HFFc6 (cell line): ENCODE measurements around the gene NTN1. TPM values are rescaled to one million over a fixed set of nuclear protein-coding genes. Genes with fewer than 3 reads are reported as not detected.
"Not testable (repeated sequence)": the region's sequence is repeated elsewhere in the genome, so short reads cannot be mapped to it uniquely, and the experiment has no call there.

ENCODE experiments used
- DNase-seq: peaks from one replicate; pipeline ENCODE4 v3.0.0-alpha.2; 2018
- H3K27ac Mint-ChIP-seq: 2 replicates; pipeline ENCODE4 v1.8.0; 2020; ENCODE audit warnings: mild to moderate bottlenecking, mixed read lengths
- H3K27me3 Mint-ChIP-seq: 2 replicates; pipeline ENCODE4 v1.8.0; 2021; ENCODE audit warnings: mild to moderate bottlenecking, moderate library complexity, mixed read lengths; ENCODE audit not compliant: insufficient read depth
- H3K36me3 Mint-ChIP-seq: 2 replicates; pipeline ENCODE4 v1.8.0; 2021; ENCODE audit warnings: low read depth, mixed read lengths
- H3K4me1 Mint-ChIP-seq: 2 replicates; pipeline ENCODE4 v1.8.0; 2020; ENCODE audit warnings: low read depth, mixed read lengths
- H3K4me3 Mint-ChIP-seq: 2 replicates; pipeline ENCODE4 v1.8.0; 2020; ENCODE audit warnings: mild to moderate bottlenecking, moderate library complexity, mixed read lengths
- H3K9me3 Mint-ChIP-seq: 2 replicates; pipeline ENCODE4 v1.8.0; 2020; ENCODE audit warnings: mild to moderate bottlenecking, mixed read lengths
- CTCF ChIP-seq: fragments of 200-600 bp; sonication (generic); IDR thresholded peaks from 2 replicates; pipeline ENCODE4 v1.5.0; 2021; ENCODE audit warnings: antibody characterized with exemption, mild to moderate bottlenecking
- total RNA-seq, 6 experiments: library from RNA; stranded (reverse); fragmentation: NEBNext Ultra II Directional; extraction: Animal tissue kit (Norgen Biotek cat#: 25700); gene quantifications; 2 replicates in 1 of 6; 3 replicates in 5 of 6; pipeline ENCODE4 v1.2.3, GENCODE V29; 2021

The NTN1 gene
- total RNA-seq, 6 experiments from 2014 or later, result not detected

- TF ChIP-seq CTCF, result no peak
- DNase-seq, result no peak
- H3K4me1 Mint-ChIP-seq, result no peaks in the 10 kb centered on the region
- H3K9me3 Mint-ChIP-seq, result peaks cover 36% of the 10 kb centered on the region
- no peak overlapping the region for H3K27ac Mint-ChIP-seq
- no peak overlapping the region for H3K4me3 Mint-ChIP-seq
- H3K27me3 Mint-ChIP-seq, result no peaks in the 10 kb centered on the region
- H3K36me3 Mint-ChIP-seq, result no peaks in the 10 kb centered on the region
Observed at GRCh38 chr17:9094193-9094592, 72.9 kb downstream of the NTN1 start.

DNA sequence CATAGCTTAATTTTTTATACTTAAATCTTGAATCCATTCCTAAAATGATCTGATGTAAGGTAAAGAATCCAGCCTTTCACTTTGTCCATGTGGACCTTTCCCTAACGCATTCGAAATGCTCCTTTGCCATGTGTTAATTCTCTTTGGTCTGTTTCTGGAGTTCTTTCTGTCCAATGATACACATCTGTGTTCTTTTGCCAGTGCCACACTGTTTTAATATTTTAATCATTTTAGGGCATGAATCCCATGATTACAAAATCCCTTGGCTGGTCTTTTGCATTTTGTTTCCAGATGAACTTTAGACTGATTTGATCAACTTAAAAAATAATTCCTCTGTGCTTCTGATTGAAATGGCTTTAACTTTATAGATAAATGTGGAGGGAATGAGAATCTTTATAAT, 74.1 kb downstream of the NTN1 start:
- Mint-ChIP-seq H3K9me3 (peaks cover 36% of the 10 kb centered on the region), H3K27ac (no peak overlapping the region), H3K4me3 (no peak overlapping the region), H3K4me1 (no peaks in the 10 kb centered on the region), H3K36me3 (no peaks in the 10 kb centered on the region), H3K27me3 (no peaks in the 10 kb centered on the region)
- no peak for DNase-seq
- TF ChIP-seq CTCF, result no peak

DNA sequence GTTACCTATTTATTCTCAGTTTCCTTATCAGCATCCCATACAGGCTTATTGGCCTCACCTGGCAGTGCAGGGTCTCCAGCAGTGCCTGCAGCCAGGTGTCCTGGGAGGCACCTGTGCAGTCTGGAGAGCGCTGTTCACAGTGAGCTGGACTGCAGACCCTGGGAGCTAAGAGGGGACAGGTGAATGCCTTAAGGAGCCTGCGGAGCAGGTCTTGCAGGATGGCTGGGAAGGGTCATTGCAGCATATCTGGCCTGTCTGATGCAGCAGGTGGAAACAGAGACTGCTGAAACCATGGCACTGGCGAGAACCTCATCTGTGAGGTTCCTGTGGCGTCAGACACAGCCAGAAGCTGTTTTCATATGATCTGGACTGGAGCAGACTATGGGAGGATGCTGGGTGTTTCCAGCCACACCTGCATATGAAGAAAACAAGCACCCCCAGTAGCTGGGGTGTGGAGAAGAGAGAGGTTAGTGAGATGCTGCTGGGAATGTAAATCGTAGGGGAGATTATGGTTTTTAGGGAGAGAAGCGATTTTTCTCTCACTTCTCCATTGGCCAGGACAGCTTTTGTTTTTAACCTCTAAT, 77.0 kb downstream of the NTN1 start:
- H3K27me3 Mint-ChIP-seq, result no peaks in the 10 kb centered on the region; the same call in 1 of the 2 replicates
- peaks cover 51% of the 10 kb centered on the region for H3K9me3 Mint-ChIP-seq
- H3K4me3 Mint-ChIP-seq, result no peak overlapping the region
- H3K36me3 Mint-ChIP-seq, result no peaks in the 10 kb centered on the region
- no peak for DNase-seq
- H3K27ac Mint-ChIP-seq, result no peak overlapping the region
- no peaks in the 10 kb centered on the region for H3K4me1 Mint-ChIP-seq
- no peak for TF ChIP-seq CTCF

DNA sequence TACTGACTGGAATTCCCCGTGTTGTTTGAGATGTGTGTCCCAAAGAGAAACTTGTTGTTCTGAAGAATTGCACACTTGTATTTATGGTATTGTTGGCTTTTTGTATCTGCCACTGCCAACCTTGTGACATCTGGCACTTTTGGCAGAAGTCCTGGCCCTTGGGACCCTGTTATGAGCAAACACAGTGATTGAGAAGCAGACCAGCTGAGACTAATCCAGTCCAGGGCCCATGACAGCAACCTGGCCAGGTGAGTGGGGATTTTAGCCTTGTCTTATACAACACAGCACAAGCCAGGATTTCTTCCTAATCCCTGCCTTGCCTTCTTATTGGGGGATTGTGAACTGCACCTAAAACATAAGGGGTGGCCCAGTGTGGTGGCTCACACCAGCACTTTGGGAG, 80.0 kb downstream of the NTN1 start:
- H3K27ac Mint-ChIP-seq, result no peak overlapping the region
- no peaks in the 10 kb centered on the region for H3K36me3 Mint-ChIP-seq
- H3K4me1 Mint-ChIP-seq, result no peaks in the 10 kb centered on the region
- DNase-seq, result no peak
- H3K27me3 Mint-ChIP-seq, result no peaks in the 10 kb centered on the region; the same call in 1 of the 2 replicates
- TF ChIP-seq CTCF, result no peak
- peaks cover 53% of the 10 kb centered on the region for H3K9me3 Mint-ChIP-seq
- H3K4me3 Mint-ChIP-seq, result no peak overlapping the region

DNA sequence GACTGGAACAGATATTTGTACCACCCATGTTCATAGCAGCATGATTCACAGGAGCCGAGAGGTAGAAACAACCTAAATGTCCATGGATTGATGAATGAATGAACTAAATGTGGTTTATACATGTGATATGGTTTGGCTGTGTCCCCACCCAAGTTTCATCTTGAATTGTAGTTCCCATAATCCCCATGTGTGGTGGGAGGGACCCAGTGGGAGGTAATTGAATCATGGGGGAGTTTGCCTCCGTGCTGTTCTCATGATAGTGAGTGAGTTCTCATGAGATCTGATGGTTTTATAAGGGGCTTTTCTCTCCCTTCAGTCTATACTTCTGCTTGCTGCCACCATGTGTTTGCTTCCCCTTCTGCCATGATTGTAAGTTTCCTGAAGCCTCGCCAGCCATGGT, 81.9 kb downstream of the NTN1 start:
- H3K27ac Mint-ChIP-seq, H3K27me3 Mint-ChIP-seq, H3K4me3 Mint-ChIP-seq, DNase-seq, H3K36me3 Mint-ChIP-seq, H3K4me1 Mint-ChIP-seq: not testable (repeated sequence)
- peaks cover 48% of the 10 kb centered on the region for H3K9me3 Mint-ChIP-seq

GRCh38 chr17:9104370-9105041, 83.2 kb downstream of the NTN1 start:
- DNase-seq, result no peak
- Mint-ChIP-seq H3K27me3 (peaks cover 3% of the 10 kb centered on the region; the same call in 1 of the 2 replicates), H3K36me3 (no peaks in the 10 kb centered on the region), H3K27ac (no peak overlapping the region), H3K4me3 (no peak overlapping the region), H3K4me1 (no peaks in the 10 kb centered on the region), H3K9me3 (peaks cover 44% of the 10 kb centered on the region)
- no peak for TF ChIP-seq CTCF
